PC-3 (cell line): ENCODE measurements around the gene RYR2. TPM values are rescaled to one million over a fixed set of nuclear protein-coding genes. Genes with fewer than 3 reads are reported as not detected.

Experiments used
- ATAC-seq: fragments of 200-7000 bp; cut with Tn5 transposase; 2 replicates; pipeline ENCODE4 v1.9.1; 2020; ENCODE audit warnings: mild to moderate bottlenecking, moderate library complexity
- BruUV-seq: library from RNA; stranded (reverse); fragments of 400-500 nt; replicated peaks from 2 replicates; lab custom pipeline; 2021; lab: Mats Ljungman, UMichigan
- CTCF ChIA-PET: fragments of 300-600 bp; sonication (Branson Sonifier 250); formaldehyde crosslinking; loops from one replicate; lab custom pipeline; 2022; ENCODE audit warnings: antibody characterized with exemption; lab: Charles Lee
- POLR2A ChIA-PET: fragments of 300-600 bp; sonication (Branson Sonifier 250); formaldehyde crosslinking; loops from one replicate; lab custom pipeline; 2022; ENCODE audit warnings: antibody characterized with exemption; ENCODE audit not compliant: unreplicated experiment; lab: Charles Lee
- DNase-seq: peaks from one replicate; pipeline ENCODE4 v3.0.0-alpha.2; 2015
- H2AFZ ChIP-seq: fragments of 300-600 bp; sonication (generic); 2 replicates; pipeline ENCODE4 v1.6.0; 2016; ENCODE audit warnings: antibody characterized with exemption, low read length
- H3F3A ChIP-seq: fragments of 300-600 bp; sonication (generic); one replicate; pipeline ENCODE4 v1.6.0; 2017; ENCODE audit warnings: antibody characterized with exemption, low read length, control low read depth, mild to moderate bottlenecking; ENCODE audit not compliant: unreplicated experiment
- H3K27ac ChIP-seq: fragments of 300-600 bp; sonication (generic); 2 replicates; pipeline ENCODE4 v1.5.1; 2016; ENCODE audit warnings: mild to moderate bottlenecking, low read length
- H3K27me3 ChIP-seq: fragments of 300-600 bp; sonication (generic); 2 replicates; pipeline ENCODE4 v1.6.1; 2016; ENCODE audit warnings: low read length, mixed read lengths
- H3K36me3 ChIP-seq: fragments of 300-600 bp; sonication (generic); 2 replicates; pipeline ENCODE4 v1.6.1; 2016; ENCODE audit warnings: low read depth, mixed run types, low read length, mixed read lengths
- H3K4me1 ChIP-seq: fragments of 300-600 bp; sonication (generic); 2 replicates; pipeline ENCODE4 v1.5.1; 2016; ENCODE audit warnings: low read length; ENCODE audit not compliant: insufficient read depth
- H3K4me2 ChIP-seq: fragments of 300-600 bp; sonication (generic); 2 replicates; pipeline ENCODE4 v1.6.0; 2016; ENCODE audit warnings: low read length
- H3K4me3 ChIP-seq: fragments of 300-600 bp; sonication (generic); 2 replicates; pipeline ENCODE4 v1.5.1; 2016; ENCODE audit warnings: mild to moderate bottlenecking, low read length, mixed read lengths
- H3K79me2 ChIP-seq: fragments of 300-600 bp; sonication (generic); 2 replicates; pipeline ENCODE4 v1.6.1; 2017; ENCODE audit warnings: low read length, mixed read lengths
- H3K9ac ChIP-seq: fragments of 300-600 bp; sonication (generic); 2 replicates; pipeline ENCODE4 v1.6.0; 2016; ENCODE audit warnings: mild to moderate bottlenecking, low read length
- H3K9me2 ChIP-seq: fragments of 300-600 bp; sonication (generic); replicated peaks from 2 replicates; pipeline ENCODE4 v1.6.1; 2016; ENCODE audit warnings: mixed run types, low read length, mixed read lengths
- H3K9me3 ChIP-seq: fragments of 300-600 bp; sonication (generic); 2 replicates; pipeline ENCODE4 v1.6.1; 2016; ENCODE audit warnings: low read length, mixed read lengths
- H4K20me1 ChIP-seq: fragments of 300-600 bp; sonication (generic); 2 replicates; pipeline ENCODE4 v1.6.1; 2016; ENCODE audit warnings: low read length, mixed read lengths
- EZH2 ChIP-seq: fragments of 300-600 bp; sonication (generic); IDR thresholded peaks from one replicate; pipeline ENCODE4 v1.6.1; 2017; ENCODE audit warnings: antibody characterized with exemption, mild to moderate bottlenecking, low read length; ENCODE audit not compliant: unreplicated experiment
- EZH2phosphoT487 ChIP-seq: fragments of 300-600 bp; sonication (generic); IDR thresholded peaks from 2 replicates; pipeline ENCODE4 v1.6.1; 2018; ENCODE audit warnings: mild to moderate bottlenecking, antibody characterized with exemption, low read length, borderline replicate concordance
- intact Hi-C: fragments of 100-400 bp; cut with micrococcal nuclease; formaldehyde crosslinking; loops from 2 replicates; pipeline ENCODE4 v1.9.0; 2023
- total RNA-seq: library from RNA; depleted of rRNA; stranded (reverse); fragments of >200 nt; gene quantifications from 2 replicates; pipeline ENCODE4 v1.2.3, GENCODE V29; 2014
- TF ChIP-seq, protein P1 (sequence below): fragments of 300-600 bp; sonication (generic); conservative IDR thresholded peaks from 2 replicates; pipeline ENCODE4 v1.5.1; 2017; ENCODE audit warnings: antibody characterized with exemption, low read depth, mild to moderate bottlenecking, low read length

The RYR2 gene
- total RNA-seq, 1 experiment from 2014 or later: not detected

DNA sequence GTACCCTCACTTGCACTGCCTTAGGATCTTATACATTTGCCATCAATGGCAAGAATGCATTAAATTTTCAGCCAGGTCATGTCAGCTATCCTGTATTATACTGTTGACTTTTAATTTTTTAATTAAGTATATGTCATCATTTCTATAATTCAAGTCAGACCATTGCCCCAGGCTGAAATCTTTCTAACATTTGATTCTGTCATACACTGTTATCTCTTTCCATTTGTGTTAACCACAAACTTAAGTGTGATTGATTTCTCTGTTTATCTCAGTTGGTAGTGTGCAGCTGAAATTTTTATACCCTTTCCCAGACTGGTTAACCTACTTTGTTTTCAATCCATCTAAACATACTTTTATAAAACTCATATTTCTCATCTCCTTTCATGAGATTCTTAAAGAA is 695.5 kb downstream of the RYR2 start:
- no peaks in the 10 kb centered on the region for H3K4me1 ChIP-seq
- ATAC-seq (no peak), DNase-seq (no peak)
- CTCF ChIA-PET: no interaction called here
- no peak overlapping the region for H3K9ac ChIP-seq
- H2AFZ ChIP-seq: no peak overlapping the region
- no peaks in the 10 kb centered on the region for H3F3A ChIP-seq
- TF ChIP-seq EZH2phosphoT487 (no peak), EZH2 (no peak)
- TF ChIP-seq, protein P1, sequence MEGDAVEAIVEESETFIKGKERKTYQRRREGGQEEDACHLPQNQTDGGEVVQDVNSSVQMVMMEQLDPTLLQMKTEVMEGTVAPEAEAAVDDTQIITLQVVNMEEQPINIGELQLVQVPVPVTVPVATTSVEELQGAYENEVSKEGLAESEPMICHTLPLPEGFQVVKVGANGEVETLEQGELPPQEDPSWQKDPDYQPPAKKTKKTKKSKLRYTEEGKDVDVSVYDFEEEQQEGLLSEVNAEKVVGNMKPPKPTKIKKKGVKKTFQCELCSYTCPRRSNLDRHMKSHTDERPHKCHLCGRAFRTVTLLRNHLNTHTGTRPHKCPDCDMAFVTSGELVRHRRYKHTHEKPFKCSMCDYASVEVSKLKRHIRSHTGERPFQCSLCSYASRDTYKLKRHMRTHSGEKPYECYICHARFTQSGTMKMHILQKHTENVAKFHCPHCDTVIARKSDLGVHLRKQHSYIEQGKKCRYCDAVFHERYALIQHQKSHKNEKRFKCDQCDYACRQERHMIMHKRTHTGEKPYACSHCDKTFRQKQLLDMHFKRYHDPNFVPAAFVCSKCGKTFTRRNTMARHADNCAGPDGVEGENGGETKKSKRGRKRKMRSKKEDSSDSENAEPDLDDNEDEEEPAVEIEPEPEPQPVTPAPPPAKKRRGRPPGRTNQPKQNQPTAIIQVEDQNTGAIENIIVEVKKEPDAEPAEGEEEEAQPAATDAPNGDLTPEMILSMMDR: no peak
- intact Hi-C loops: loop anchor here (5.0 kb wide), 1 partner anchor 60 kb away; no protein-coding TSS in a partner anchor
- 0 out of 2 replicates have a peak, but pooled peaks cover 3% of the 10 kb centered on the region for H3K27me3 ChIP-seq
- H3K4me2 ChIP-seq: no peak overlapping the region
- no peak overlapping the region for H3K27ac ChIP-seq
- H3K79me2 ChIP-seq: no peaks in the 10 kb centered on the region
- H3K9me3 ChIP-seq: no peaks in the 10 kb centered on the region
- POLR2A ChIA-PET: no interaction called here
- no TSS peak for BruUV-seq
- no peak overlapping the region for H3K4me3 ChIP-seq
- no peaks in the 10 kb centered on the region for H3K9me2 ChIP-seq
- H4K20me1 ChIP-seq: no peaks in the 10 kb centered on the region
- no peaks in the 10 kb centered on the region for H3K36me3 ChIP-seq

DNA sequence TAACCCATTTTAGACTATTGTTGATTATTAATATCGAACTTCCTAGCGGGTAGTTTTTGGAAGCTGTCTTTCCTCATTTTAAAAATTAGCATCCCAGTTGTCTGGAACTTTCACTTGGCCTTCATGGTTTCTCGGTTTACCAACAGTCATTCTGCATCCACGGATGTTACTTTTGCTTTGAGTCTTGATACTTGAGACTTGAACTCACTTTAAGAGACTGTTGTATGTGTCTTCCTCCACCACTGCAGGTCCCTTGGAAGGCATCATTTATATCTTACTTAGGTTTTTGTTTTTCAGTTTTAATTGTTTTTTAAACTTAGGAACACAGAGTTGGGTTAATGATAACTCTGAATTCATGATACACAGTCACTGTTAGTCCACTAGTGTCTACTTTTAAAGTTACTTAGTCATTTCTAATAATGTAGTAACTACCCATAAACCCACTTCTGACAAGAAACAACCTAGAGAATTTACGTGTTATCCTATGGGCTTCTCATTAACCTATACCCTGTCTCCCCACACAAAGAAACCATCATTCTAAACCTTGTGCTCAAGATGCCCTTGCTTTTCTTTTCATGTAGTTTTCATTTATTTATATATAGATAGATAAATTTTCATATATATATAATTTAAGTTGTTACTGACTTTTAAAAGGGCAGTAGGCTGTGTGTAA is 696.1 kb downstream of the RYR2 start:
- intact Hi-C loops: loop anchor here (5.0 kb wide), 1 partner anchor 61 kb away; no protein-coding TSS in a partner anchor
- no TSS peak for BruUV-seq
- no peak overlapping the region for H3K9ac ChIP-seq
- TF ChIP-seq, protein P1: no peak
- no peak for TF ChIP-seq EZH2
- TF ChIP-seq EZH2phosphoT487: no peak
- DNase-seq (no peak), ATAC-seq (no peak)
- H3K4me2 ChIP-seq: no peak overlapping the region
- no peaks in the 10 kb centered on the region for H3K4me1 ChIP-seq
- 0 out of 2 replicates have a peak, but pooled peaks cover 7% of the 10 kb centered on the region for H3K27me3 ChIP-seq
- H2AFZ ChIP-seq: no peak overlapping the region
- no peak overlapping the region for H3K27ac ChIP-seq
- no peak overlapping the region for H3K4me3 ChIP-seq
- H3F3A ChIP-seq: no peaks in the 10 kb centered on the region
- H3K9me2 ChIP-seq: no peaks in the 10 kb centered on the region
- POLR2A ChIA-PET: no interaction called here
- H4K20me1 ChIP-seq: no peaks in the 10 kb centered on the region
- CTCF ChIA-PET: no interaction called here
- no peaks in the 10 kb centered on the region for H3K9me3 ChIP-seq
- H3K79me2 ChIP-seq: no peaks in the 10 kb centered on the region
- H3K36me3 ChIP-seq: no peaks in the 10 kb centered on the region

DNA sequence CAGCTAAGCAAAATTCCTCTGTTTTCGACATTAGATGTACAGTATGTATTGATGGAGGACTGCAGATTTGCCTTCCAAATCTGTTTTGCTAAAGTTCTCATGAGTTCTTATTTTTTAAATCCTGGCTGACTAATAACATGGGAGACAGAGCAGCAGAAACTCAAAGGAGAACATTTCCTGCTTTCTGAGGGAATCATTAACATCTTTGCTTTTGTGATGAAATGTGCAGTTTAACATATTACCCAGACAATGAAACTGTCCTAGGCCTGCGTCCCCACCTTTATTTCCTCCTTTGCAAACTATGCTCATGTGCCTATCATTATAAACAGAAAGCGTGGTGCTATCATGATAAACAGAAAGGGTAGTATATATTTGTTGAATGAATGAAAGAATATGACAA is 698.9 kb downstream of the RYR2 start:
- Histone ChIP-seq H3K4me1 (no peaks in the 10 kb centered on the region), H4K20me1 (no peaks in the 10 kb centered on the region), H3F3A (no peaks in the 10 kb centered on the region), H2AFZ (no peak overlapping the region), H3K4me2 (no peak overlapping the region), H3K36me3 (no peaks in the 10 kb centered on the region), H3K9me3 (no peaks in the 10 kb centered on the region), H3K9ac (no peak overlapping the region), H3K4me3 (no peak overlapping the region), H3K27me3 (0 out of 2 replicates have a peak, but pooled peaks cover 7% of the 10 kb centered on the region), H3K79me2 (no peaks in the 10 kb centered on the region), H3K27ac (no peak overlapping the region), H3K9me2 (no peaks in the 10 kb centered on the region)
- ChIA-PET POLR2A (no interaction called here), CTCF (no interaction called here)
- intact Hi-C loops: no loop called here
- no TSS peak for BruUV-seq
- TF ChIP-seq EZH2phosphoT487 (no peak), EZH2 (no peak)
- TF ChIP-seq, protein P1: no peak
- DNase-seq: no peak
- no peak for ATAC-seq
